GF-D8 (cell line): ENCODE data around the gene EDEM3.
A peak's percentile ranks its signal among the peaks of the same experiment; 100 is the strongest.
"Not testable (repeated sequence)": the region's sequence is repeated elsewhere in the genome, so short reads cannot be mapped to it uniquely, and the experiment has no call there.

Experiments
- DNase-seq: peaks from one replicate; lab custom pipeline; 2025; lab: John Stamatoyannopoulos, UW

EDEM3 gene

DNA sequence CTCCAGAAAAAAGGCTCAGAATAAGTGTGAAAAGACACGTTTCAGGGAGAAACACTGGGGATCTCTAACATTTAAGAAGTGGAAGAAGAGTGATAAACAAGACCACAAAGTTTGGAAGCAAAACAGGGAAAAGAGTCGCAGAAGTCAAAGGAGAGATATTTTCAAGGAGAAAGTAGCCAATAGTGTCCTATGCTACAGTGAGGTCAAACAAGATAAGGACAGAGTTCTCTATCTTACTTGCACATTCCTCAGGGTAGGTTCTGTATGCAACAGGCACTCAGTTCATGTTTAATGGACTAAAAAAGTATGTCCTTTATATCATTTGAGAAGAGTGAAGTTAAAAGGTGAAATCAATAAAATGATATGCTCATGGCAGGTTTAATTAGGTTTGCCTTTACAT is 13.8 kb upstream of the EDEM3 start:
- no peak for DNase-seq

DNA sequence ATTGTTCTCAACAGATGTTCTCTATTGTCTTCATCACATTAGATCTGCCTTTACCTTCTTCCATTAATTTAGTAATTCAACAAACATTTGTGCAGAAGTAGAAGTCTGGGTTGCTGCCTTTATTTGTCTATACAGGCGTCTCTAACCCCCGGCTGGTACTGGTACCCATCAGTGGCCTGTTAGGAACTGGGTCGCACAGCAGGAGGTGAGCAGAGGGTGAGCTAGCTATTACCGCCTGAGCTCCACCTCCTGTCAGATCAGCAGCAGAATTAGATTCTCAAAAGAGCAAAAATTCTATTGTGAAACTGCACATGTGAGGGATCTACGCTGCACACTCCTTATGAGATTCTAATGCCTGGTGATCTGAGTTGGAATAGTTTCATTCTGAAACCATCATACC is 12.9 kb upstream of the EDEM3 start:
- no peak for DNase-seq

DNA sequence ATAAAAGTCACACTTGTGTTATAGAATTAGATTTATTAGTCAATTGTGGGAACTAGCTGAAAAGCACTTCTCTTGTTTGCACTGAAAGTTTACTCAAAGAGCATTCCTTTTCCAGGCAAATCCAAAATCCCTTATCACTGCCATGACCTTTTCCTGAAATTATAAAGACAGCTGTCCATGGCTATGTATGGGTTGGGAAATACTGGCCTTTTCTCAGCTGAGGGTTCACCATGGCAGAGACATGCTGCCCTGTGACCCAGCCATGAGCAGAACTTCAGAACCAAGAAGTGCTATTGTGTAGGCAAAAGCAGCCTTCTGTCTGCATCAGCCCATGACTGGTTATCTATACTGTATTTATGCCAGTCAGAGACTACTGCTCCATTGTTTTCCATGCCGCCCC is 9.8 kb upstream of the EDEM3 start:
- DNase-seq = no peak

DNA sequence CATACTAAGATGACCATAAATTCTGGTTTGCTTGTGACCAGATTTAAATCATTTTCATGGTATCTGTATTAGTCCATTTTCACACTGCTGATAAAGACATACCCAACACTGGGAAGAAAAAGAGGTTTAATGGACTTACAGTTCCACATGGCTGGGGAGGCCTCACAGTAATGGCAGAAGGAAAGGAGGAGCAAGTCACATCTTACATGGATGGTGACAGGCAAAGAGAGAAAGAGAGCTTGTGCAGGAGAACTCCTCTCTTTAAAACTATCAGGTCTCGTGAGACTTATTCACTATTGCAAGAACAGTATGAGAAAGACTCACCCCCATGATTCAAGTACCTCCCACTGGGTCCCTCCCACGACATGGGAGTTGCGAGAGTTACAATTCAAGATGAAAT is 8.9 kb upstream of the EDEM3 start:
- DNase-seq = not testable (repeated sequence)

DNA sequence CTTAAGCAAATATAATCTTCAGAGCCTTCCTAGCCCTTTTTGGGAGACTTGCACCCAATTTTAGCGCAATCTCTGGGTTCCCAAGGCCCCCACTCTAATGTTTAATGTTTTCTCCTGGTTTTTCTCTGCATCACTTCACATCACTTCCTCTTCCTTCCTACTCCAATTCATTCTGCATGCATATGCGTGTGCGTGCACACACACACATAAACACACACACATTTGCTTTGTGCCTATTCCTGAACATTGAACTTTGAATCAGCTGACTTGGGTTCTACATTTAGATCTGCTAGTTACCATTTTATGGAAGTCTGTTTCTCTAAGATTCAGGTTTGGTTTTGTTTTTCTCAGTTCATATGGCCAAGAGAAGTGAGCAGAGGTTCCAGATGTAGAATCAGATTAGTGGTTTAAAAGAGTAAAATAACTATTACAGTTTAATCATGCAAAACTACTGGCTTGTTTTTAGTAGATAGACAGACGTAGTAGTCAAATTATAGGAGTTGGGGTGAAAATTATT is 7.4 kb upstream of the EDEM3 start:
- DNase-seq = no peak

DNA sequence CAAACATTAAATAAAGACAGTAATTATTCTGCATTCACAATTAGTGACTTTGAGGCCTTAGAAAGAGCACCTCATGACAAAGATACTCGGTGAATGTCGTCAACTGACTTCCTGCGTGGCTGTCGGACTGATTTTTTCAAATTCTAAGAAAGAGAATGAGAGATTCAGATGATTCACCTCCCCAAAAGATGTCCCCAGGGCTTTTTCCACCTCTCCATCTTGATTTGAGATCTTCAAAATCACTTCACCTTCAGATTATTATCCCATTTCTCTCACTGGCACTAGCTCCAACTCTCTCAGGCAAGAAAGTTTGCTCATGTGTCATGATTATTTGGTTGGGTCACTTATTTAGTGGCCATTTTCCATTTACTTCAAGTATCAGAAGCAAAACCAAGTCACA is 5.0 kb upstream of the EDEM3 start:
- no peak for DNase-seq

DNA sequence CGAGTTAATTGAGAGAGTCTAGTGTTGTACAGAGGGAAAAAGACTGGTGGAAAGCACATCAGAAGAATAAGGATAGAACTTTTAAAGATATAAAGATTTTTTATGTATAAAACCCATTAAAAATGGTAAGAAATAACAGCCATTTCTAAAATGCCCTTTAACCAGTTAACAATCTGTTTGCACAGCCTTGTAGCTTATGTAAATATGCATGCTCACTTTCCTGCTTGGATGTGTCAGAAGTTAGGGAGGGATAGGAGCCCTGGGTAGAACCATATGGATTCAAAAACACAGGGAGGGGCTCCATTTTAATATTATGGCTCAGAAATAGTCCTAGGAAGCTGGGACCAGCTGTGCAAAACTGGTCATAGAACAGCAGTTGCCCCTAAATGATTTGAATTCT is 4.5 kb upstream of the EDEM3 start:
- DNase-seq = no peak

DNA sequence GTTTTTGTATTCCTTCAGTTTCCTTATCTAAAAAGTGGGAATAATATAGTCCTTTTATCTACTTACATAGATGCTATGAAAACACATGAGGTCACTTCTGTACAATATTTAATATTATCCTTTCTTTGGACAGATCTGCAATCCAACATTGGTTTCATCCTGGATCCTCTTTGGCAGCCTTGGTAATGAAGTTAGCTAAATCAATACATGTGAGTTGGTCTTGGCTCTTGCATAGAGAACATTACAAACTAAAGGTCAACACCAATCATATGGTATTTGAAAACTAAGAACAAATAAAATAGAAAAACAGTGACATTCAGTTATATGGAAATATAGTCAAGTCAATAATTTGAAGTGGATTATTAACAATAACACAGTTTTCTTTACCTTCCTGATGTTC is 3.2 kb upstream of the EDEM3 start:
- DNase-seq = no peak

DNA sequence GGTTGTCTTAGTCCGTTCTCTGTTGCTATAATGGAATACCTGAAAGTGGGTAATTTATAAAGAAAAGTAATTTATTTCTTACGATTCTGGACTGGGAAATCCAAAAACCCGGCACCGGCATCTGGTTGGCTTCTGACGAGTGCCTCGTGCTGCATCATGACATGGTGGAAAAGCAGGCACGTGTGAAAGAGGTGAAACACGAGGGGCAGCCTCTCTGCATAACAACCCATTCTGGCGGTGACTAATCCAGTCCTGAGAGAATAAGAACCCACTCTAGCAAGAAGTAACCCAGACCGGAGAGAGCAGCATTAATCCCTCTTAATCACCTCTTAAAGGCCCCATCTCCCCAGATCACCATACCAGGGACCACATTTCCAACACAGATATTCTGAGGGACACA is 2.7 kb upstream of the EDEM3 start:
- DNase-seq = no peak

DNA sequence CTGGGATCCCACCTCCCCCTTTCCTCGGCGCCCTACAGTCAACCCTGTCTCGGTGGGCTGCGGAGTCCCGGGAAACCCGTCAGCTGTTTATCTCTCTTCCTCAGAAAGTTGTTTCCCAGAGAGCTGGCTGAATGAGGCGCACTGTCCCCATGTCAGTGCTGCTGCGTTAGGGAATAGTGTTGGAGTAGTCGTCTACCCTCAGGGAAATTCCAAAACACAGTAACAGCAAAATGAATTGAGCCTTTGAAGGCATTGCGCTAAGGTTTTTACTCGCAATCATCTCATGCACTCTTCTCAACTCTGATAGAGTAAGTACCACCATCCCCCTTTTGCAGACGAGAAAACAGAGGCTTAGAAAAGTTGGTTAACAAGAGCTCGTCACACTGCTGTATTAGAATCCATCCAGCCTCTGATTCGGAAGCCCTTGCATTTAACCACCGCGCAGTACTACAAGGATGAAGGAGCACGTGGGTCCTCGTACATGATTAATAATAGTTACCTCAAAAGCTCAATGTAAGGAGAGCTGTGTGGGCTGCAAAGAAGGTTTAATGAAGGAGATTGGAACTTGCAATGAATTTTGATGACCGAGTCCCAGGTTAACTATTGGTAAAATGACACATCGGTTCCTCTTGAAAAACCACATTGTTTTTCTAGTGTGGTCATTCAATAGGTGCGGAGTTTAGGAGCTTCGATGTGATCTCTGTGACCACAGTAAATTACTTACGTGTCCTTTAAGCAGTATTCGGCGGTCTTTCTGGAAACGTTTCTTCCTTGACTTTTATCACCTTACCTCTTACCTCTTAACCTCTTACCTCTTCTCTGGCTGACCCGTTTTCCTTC is 788 bp upstream of the EDEM3 start:
- DNase-seq = peak; percentile 27

DNA sequence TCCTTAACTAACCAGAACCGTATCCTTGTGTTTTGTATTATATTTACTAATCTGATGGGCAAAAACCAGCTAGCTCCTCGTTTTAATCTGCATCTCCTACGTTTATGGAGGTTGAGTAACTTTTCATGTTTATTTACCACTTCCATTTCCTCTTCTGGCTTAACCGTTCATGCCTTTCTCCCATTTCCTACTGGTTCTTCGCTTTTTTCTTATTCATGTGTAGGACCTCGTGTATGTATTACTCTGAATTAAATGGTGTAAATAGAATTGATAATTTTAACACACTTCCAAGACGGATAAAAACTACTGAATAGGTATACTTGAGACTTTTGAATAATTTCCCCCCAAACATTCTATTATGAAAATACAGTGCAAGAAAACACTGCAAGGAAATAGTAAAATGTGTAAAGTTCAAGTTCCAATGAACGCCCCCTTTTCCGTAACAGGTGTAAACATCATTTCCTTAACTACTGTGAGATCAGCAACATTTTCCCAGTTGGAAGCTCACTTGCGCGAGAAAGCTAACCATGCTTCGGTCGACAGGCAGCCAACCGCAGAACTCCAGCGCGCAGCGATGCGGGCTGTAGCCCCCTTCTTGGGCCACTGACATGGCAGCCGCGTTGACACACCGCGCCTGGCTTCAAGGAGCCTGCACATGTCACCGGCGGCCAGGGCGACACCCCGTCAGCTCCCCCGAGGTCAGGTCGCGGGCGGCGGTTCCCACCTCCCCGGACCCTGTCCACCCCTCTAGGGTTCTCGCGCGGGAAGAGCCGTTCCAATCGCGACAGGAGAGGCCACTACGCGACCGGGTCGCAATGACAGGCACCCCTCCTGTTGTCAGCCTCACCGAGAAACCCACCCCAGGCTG is 816 bp downstream of the EDEM3 start:
- DNase-seq = peak; percentile 63

DNA sequence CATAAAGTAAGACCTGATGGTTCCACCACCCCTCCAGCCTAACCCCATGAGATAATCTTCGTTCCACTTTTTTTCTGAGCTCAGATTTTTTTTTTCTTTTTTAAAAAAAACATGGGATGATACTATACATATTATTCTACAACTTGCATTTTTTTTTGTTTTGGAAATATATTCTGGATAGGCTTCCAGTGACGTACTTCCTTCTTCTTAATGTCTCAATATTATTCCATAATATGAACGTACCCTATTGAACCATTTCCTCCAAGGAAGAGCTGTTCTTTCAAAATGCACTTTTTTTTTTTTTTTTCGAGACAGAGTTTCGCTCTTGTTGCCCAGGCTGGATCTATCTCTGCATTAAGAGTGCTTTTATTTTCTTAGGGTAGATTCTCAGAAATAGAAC is 1.5 kb downstream of the EDEM3 start:
- peak; percentile 31 for DNase-seq

DNA sequence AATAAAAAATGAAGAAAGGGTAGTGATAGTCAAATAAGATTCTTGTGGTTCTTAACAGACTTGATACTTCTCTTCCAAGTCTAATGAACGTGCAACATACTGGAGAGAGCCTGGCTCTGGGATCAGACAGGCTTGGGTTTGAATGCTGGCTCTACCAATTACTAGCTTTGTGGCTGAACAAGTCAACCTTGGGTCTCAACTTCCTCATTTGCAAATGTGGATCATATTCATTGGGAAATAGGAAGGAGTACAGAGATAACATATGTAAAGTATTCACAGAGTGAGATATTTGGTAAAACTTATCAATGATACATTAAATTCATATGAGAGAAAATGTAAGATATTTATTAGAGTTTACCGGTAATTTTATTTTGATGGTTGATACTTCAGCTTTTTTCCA is 2.0 kb downstream of the EDEM3 start:
- DNase-seq = peak; percentile 74

DNA sequence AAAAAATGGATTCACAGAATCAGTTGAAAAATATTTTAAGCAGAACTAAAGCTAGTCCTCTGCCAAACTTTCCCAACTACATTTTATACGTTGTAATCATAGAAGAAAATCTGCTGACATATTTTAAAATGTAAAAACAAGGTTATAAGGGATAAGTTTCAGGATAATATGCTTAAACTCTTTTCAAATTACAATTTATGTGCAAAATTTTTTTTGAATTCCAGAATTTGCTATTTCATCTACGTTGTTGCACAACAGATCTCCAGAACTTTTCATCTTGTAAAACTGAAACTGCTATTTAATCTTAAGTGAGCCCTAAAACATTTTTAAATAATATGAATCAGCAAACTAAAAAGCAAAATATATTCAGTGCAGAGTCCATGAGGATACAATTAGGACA is 5.9 kb downstream of the EDEM3 start:
- no peak for DNase-seq

DNA sequence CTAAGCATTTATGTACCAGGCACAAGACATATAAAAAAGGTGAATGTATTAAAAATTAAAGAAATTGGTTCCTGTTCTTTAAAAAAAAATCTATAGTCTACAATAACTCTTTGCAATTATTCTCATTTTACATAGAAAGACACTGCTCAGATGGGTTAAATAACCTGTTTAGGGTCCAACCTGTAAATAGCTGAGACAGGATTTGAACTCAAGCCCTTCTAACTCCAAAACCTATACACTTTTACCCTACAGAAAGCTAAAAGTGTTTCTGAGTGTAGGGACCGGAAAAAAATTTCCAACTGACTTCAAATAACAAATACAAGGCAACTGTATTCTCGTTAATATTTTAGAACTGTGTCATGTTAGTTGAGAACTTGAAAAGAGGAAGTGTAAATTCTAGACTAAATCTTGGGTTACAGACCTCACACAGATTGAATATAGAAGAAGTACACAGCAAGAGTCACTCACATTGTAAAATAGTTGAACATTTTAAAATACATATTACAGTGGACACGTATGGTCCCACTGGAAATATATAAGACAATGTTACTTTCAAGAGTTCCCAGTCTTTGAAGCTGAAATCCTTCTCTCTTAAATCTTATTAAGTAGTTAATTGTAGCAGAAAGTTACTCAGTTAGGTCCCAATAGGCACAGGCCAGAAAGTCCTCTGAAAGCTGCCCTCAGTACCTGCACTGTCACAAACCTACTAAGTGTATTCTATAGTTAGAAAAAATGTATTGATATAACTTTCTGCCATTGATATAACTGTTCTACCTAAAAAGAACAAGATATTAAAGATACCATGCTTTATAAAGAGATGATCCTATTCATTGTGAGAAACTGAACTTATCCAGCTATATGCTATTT is 7.3 kb downstream of the EDEM3 start:
- DNase-seq = peak; percentile 49

DNA sequence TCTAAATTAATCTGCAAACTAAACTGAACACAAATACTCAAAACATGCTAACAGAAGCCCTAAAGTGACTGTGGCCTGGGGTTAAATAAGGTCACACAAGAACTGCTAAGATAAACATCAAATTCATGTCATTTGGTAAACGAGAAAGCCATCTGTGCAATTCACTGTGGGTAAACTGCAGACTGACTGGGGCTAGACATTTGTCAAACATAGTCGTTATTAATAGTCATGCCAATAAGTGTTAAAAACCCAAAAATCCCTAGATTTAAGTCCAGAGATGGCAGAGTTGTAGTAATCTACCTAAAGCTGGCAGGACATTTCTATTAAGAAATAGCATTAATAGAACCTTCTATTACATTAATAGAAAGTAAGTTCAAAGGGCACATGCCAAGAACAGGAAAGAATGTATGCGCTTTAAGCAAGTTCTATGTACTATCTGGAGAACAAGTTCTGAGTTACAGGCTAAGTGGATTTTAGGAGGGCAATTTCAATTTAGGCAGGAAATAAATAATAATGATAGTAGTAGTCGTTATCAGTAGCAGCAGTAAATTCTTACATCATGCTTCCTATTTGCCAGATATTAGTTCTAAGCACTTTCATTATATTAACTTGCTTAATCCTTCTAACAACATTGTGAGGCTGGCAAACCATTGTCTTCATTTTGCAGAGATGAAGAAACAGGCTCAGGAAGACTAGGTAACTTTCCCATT is 8.6 kb downstream of the EDEM3 start:
- DNase-seq = peak; percentile 21

DNA sequence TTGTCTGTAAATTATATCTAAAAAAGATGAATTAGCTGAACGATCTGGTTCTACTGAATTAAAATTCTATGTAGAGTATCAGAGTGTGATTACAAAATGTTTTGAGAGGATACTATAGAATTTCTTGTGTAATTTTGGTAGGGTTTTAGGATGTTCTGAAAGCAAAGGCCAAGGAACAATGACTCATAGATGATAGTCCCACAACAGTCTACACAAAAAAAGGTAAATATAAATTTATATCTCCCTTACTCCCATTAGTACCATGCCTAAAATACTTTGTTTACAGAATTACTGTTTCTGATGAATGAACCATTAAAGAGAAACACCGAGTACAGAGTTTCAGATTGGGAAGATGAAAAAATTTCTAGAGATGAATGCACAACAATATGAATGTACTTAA is 9.5 kb downstream of the EDEM3 start:
- no peak for DNase-seq

DNA sequence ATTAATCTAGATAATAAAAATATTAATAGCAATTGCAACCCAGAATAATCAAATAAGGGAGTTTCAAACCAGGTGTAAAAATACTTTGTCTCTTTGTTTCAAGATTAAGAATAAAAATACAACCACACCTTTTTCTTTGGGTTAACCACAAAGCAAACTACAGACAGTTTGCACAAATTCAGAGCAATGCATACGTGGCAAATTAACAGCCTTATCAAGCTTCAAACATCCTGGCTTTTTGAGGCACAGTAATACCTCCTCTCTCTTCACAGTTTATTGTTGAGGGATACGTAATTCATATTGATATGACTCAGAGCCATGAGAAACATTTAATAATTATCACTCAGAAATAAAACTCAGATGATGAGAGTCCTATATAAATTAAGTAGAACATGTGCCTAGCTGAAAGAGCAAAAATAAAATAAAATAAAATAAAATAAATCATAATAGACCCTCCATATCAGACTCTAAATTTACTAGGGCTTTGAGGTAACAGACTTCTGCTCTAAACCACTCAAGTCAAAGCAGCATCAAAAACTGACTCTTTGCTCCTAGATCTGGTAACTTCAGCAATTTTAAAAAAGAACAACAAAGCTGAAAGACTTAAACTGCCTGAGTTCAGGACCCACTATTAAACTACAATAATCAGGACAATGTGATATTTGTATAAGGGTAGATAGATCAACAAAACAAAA is 11.4 kb downstream of the EDEM3 start:
- no peak for DNase-seq

DNA sequence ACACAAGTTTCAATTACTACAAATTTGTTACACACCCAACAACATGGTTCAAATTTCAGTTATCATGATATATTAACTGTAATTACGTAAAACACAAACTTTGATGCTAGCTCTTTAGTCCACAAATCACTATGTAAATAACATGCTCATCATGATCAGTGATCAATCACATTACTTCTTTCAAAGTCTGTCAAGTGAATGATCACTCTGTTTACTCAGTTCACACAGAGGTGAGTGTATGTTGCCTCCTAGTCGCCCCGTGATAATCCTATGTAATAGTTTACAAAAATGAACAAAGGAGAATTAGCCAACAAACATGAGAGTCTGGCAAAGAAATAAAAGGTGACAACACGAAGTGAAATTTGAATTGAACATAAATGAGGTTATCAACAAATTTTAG is 14.3 kb downstream of the EDEM3 start:
- DNase-seq = no peak

DNA sequence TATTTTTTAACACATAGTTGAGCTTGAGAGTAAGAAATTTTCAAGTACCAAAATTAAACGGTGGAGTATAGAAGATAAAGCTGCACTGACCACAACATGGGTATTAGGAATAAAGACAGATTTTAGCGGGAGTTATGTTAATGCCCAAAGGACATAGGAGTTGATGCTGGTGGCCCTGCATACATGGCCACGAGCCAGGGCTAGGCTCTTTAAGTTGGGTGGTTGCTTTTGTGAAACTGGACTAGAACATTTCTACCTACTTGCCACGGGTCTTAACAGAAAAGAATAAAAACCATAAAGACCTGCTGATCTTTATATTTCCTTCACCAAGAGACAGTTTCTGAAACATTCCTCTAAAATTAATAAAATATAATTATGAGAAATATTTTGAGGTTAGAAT is 14.9 kb downstream of the EDEM3 start:
- no peak for DNase-seq

DNA sequence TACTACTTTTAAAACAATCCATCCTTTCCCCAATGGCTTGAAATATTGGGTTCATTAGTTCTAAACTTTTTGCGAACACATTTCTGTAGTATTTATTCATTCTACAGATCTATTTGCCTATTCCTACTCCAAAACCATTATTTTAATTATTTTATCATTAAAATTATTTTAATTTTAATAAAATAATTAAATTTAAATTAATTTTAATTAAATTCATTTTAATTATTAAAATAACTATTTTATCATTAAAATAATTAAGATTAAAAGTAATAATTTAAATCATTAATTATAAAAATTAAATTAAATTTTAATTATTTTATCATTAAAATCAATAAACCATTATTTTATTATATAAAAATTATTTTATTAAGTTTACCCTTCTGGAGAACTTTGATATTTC is 15.6 kb downstream of the EDEM3 start:
- no peak for DNase-seq
